Large intestine (tissue), 12 donors: Measurements from ENCODE around the gene DDIT3. TPM values are rescaled to one million over a fixed set of nuclear protein-coding genes. Genes with fewer than 3 reads are reported as not detected.
"Not testable (repeated sequence)": the region's sequence is repeated elsewhere in the genome, so short reads cannot be mapped to it uniquely, and the experiment has no call there.

Experiments
- DNase-seq, 2 donors: peaks; one replicate each; pipeline versions ENCODE4 v3.0.0 to v3.0.0-alpha.2; 2013
- H3K27ac ChIP-seq: one replicate; pipeline ENCODE4 v1.5.1; 2013; ENCODE audit warnings: low read length
- H3K27me3 ChIP-seq: 2 replicates; pipeline ENCODE4 v1.6.1; 2013; ENCODE audit warnings: low read length; ENCODE audit not compliant: control insufficient read depth, insufficient read depth
- H3K36me3 ChIP-seq: 2 replicates; pipeline ENCODE4 v1.6.1; 2013; ENCODE audit warnings: low read length; ENCODE audit not compliant: control insufficient read depth, insufficient read depth
- H3K4me1 ChIP-seq: one replicate; pipeline ENCODE4 v1.6.1; 2013; ENCODE audit warnings: low read length; ENCODE audit not compliant: control insufficient read depth, insufficient read depth
- H3K4me3 ChIP-seq: one replicate; pipeline ENCODE4 v1.5.1; 2013; ENCODE audit warnings: low read length
- H3K9me3 ChIP-seq: one replicate; pipeline ENCODE4 v1.6.1; 2013; ENCODE audit warnings: mild to moderate bottlenecking, low read depth, low read length, moderate library complexity; ENCODE audit not compliant: control insufficient read depth
- WGBS: methylation state at CpG from one replicate; pipeline ENCODE4 v1.1.5; 2013; ENCODE audit warnings: low lambda C conversion rate; ENCODE audit not compliant: insufficient coverage; 5-methylcytosine and 5-hydroxymethylcytosine counted together
- long read RNA-seq, 11 donors: transcript quantifications; one replicate each; lab custom pipeline, GENCODE V29; 2026
- polyA plus RNA-seq: library from polyadenylated mRNA; unstranded; fragments of 120-200 nt; gene quantifications from one replicate; pipeline ENCODE4 v1.2.1, GENCODE V29; 2013

DDIT3 gene
- 39.9 TPM for polyA plus RNA-seq
- long read RNA-seq, donor 1, transcript DDIT3-201 (4 exons, 906 nt), result major isoform, 6 of 9 reads
- long read RNA-seq, donor 1, partial matches to known transcripts, result 0 of 9 reads
- long read RNA-seq, donor 1, other reads (novel, unspliced or antisense), result 0 of 9 reads
- long read RNA-seq, donor 2, transcript DDIT3-201 (4 exons, 906 nt), result major isoform, 10 of 15 reads
- long read RNA-seq, donor 2, partial matches to known transcripts, result 0 of 15 reads
- long read RNA-seq, donor 2, other reads (novel, unspliced or antisense), result 0 of 15 reads
- long read RNA-seq, donor 3, result 0 reads
- long read RNA-seq, donor 4, result 0 reads
- long read RNA-seq, donor 5, transcript DDIT3-201 (4 exons, 906 nt), result major isoform, 6 of 74 reads
- long read RNA-seq, donor 5, partial matches to known transcripts, result 58 of 74 reads
- long read RNA-seq, donor 5, other reads (novel, unspliced or antisense), result 7 of 74 reads
- long read RNA-seq, donor 6, transcript DDIT3-201 (4 exons, 906 nt), result major isoform, 19 of 23 reads
- long read RNA-seq, donor 6, partial matches to known transcripts, result 0 of 23 reads
- long read RNA-seq, donor 6, other reads (novel, unspliced or antisense), result 0 of 23 reads
- long read RNA-seq, donor 7, transcript DDIT3-201 (4 exons, 906 nt), result major isoform, 5 of 6 reads
- long read RNA-seq, donor 7, partial matches to known transcripts, result 0 of 6 reads
- long read RNA-seq, donor 7, other reads (novel, unspliced or antisense), result 0 of 6 reads
- long read RNA-seq, donor 8, transcript DDIT3-201 (4 exons, 906 nt), result major isoform, 25 of 30 reads
- long read RNA-seq, donor 8, partial matches to known transcripts, result 0 of 30 reads
- long read RNA-seq, donor 8, other reads (novel, unspliced or antisense), result 0 of 30 reads
- long read RNA-seq, donor 9, transcript DDIT3-201 (4 exons, 906 nt), result major isoform, 19 of 124 reads
- long read RNA-seq, donor 9, partial matches to known transcripts, result 101 of 124 reads
- long read RNA-seq, donor 9, other reads (novel, unspliced or antisense), result 0 of 124 reads
- long read RNA-seq, donor 10, transcript DDIT3-201 (4 exons, 906 nt), result major isoform, 18 of 173 reads
- long read RNA-seq, donor 10, partial matches to known transcripts, result 132 of 173 reads
- long read RNA-seq, donor 10, other reads (novel, unspliced or antisense), result 21 of 173 reads
- long read RNA-seq, donor 11, transcript DDIT3-201 (4 exons, 906 nt), result major isoform, 9 of 10 reads
- long read RNA-seq, donor 11, partial matches to known transcripts, result 0 of 10 reads
- long read RNA-seq, donor 11, other reads (novel, unspliced or antisense), result 0 of 10 reads

- H3K9me3 ChIP-seq, result no peaks in the 10 kb centered on the region
- peak within 1 kb of the TSS; percentile 100 for H3K27ac ChIP-seq
- H3K36me3 ChIP-seq, result peaks cover 37% of the 10 kb centered on the region
- peaks cover 43% of the 10 kb centered on the region for H3K4me1 ChIP-seq
- peak within 1 kb of the TSS; percentile 85 for H3K4me3 ChIP-seq
- no peaks in the 10 kb centered on the region for H3K27me3 ChIP-seq
- WGBS, result no CpG with 5 or more reads among the region's 52 CpGs
- peak; percentile 99 for DNase-seq
Measured at GRCh38 chr12:57520053-57520818, at the start of gene DDIT3. DDIT3 (minus strand) TSS chr12:57520514; CDS start chr12:57517406, 3,108 bp downstream.

DNA sequence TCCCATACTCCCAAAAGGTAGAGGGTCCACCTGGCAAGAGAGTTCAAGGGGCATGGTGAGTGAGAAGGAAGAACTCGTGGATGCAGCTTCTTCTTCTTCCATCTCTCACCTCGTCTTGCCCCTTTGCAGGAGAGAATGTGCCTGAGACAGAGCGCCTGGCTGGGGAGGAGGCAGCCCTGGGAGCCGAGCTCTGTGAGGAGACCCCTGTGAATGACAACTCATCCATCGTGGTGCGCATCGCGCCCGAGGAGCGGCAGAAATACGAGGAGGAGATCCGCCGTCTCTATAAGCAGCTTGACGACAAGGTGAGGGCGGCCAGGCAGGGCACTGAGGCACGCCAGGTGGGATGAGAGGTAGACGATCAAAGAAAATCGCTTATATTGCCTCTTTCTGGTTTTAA lies 49.5 kb upstream of the DDIT3 start:
- Histone ChIP-seq H3K36me3 (no peaks in the 10 kb centered on the region), H3K9me3 (no peaks in the 10 kb centered on the region), H3K4me3 (no peak overlapping the region), H3K27ac (no peak overlapping the region), H3K4me1 (no peaks in the 10 kb centered on the region), H3K27me3 (peaks cover 7% of the 10 kb centered on the region)
- no CpG with 5 or more reads among the region's 18 CpGs for WGBS
- DNase-seq, result no peak

DNA sequence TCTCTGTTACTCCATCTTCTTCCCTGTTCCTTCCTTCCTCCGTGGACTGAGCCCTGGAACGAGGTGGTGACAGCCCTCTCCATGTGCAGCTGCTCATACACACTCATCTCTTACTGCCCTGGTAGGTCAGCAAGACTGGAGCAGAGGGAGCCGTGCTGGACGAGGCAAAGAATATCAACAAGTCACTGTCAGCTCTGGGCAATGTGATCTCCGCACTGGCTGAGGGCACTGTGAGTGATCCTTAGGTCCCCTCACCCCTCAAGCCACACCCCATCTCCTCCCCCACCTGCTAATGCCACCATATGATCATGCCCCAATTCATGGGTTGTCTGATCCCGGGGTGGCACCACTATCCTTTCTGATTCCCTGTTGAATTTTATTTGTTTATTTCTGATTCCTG lies 48.5 kb upstream of the DDIT3 start:
- no peaks in the 10 kb centered on the region for H3K9me3 ChIP-seq
- H3K4me1 ChIP-seq, result no peaks in the 10 kb centered on the region
- H3K4me3 ChIP-seq, result no peak overlapping the region
- peaks cover 12% of the 10 kb centered on the region for H3K27me3 ChIP-seq
- no peaks in the 10 kb centered on the region for H3K36me3 ChIP-seq
- WGBS, result no CpG with 5 or more reads among the region's 6 CpGs
- DNase-seq, result no peak
- H3K27ac ChIP-seq, result no peak overlapping the region

- H3K36me3 ChIP-seq, result no peaks in the 10 kb centered on the region
- no peaks in the 10 kb centered on the region for H3K9me3 ChIP-seq
- no peaks in the 10 kb centered on the region for H3K4me1 ChIP-seq
- no peak overlapping the region for H3K4me3 ChIP-seq
- no CpG with 5 or more reads among the region's 7 CpGs for WGBS
- DNase-seq, result no peak
- H3K27me3 ChIP-seq, result peaks cover 18% of the 10 kb centered on the region
- H3K27ac ChIP-seq, result no peak overlapping the region
Measured at GRCh38 chr12:57564178-57564740, 43.9 kb upstream of the DDIT3 start.

DNA sequence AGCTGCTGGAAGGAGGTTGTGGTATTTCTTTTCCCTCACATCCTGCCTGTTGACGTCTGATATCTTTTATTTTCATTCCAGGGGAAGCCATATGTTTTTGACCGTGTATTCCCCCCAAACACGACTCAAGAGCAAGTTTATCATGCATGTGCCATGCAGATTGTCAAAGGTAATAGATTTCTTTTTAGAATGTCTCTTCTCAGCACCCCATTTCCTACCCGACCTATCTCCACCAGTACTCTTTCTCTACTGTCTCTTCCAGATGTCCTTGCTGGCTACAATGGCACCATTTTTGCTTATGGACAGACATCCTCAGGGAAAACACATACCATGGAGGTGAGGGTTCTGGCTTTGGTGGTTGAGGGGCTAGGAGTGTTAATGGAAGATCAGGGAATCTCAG lies 43.0 kb upstream of the DDIT3 start:
- peaks cover 18% of the 10 kb centered on the region for H3K27me3 ChIP-seq
- H3K4me3 ChIP-seq, result no peak overlapping the region
- H3K9me3 ChIP-seq, result no peaks in the 10 kb centered on the region
- no peak for DNase-seq
- no peaks in the 10 kb centered on the region for H3K4me1 ChIP-seq
- 67% methylated on average over 1 of the region's 4 CpGs for WGBS
- H3K27ac ChIP-seq, result no peak overlapping the region
- H3K36me3 ChIP-seq, result no peaks in the 10 kb centered on the region

GRCh38 chr12:57561117-57561516 lies 40.8 kb upstream of the DDIT3 start:
- H3K36me3 ChIP-seq, DNase-seq, H3K4me1 ChIP-seq, H3K9me3 ChIP-seq, H3K4me3 ChIP-seq, H3K27ac ChIP-seq: not testable (repeated sequence)
- no CpG with 5 or more reads among the region's 1 CpG for WGBS
- H3K27me3 ChIP-seq, result peaks cover 14% of the 10 kb centered on the region

- H3K36me3 ChIP-seq, result no peaks in the 10 kb centered on the region
- H3K9me3 ChIP-seq, result no peaks in the 10 kb centered on the region
- no peak overlapping the region for H3K27ac ChIP-seq
- no peak overlapping the region for H3K4me3 ChIP-seq
- no peak for DNase-seq
- WGBS, result no CpG with 5 or more reads among the region's 2 CpGs
- no peaks in the 10 kb centered on the region for H3K4me1 ChIP-seq
- H3K27me3 ChIP-seq, result peaks cover 14% of the 10 kb centered on the region
Measured at GRCh38 chr12:57560516-57560915, 40.2 kb upstream of the DDIT3 start.

GRCh38 chr12:57558864-57559263 lies 38.5 kb upstream of the DDIT3 start:
- Histone ChIP-seq H3K4me1 (no peaks in the 10 kb centered on the region), H3K27ac (no peak overlapping the region), H3K4me3 (no peak overlapping the region), H3K27me3 (peaks cover 17% of the 10 kb centered on the region), H3K9me3 (no peaks in the 10 kb centered on the region), H3K36me3 (no peaks in the 10 kb centered on the region)
- no peak for DNase-seq
- WGBS, result no CpG with 5 or more reads among the region's 4 CpGs

DNA sequence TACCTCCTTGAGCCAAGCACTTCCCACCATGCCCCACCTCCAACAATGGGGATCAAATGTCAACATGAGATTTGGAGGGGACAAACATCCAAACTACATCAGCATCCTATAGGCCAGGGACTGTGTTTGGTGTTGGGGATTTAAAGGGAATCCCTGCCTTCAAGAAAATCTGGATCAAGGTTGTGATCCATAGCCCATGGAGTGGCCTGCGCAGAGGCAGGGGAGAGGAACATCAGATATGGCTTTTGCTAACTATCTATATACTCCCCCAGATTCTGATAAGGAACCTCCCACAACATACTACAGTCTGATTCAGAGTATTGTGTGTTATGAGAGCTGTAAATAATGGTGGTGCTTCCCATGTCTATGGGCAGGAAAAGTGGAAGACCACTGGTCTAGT lies 34.6 kb upstream of the DDIT3 start:
- Histone ChIP-seq H3K4me1 (peaks cover 3% of the 10 kb centered on the region), H3K4me3 (no peak overlapping the region), H3K27me3 (peaks cover 48% of the 10 kb centered on the region), H3K27ac (no peak overlapping the region), H3K36me3 (no peaks in the 10 kb centered on the region), H3K9me3 (no peaks in the 10 kb centered on the region)
- no peak for DNase-seq
- WGBS, result 100% methylated on average over 1 of the region's 1 CpG
